Hematopoietic multipotent progenitor cell treated with erythropoietin and hydrocortisone succinate and interleukin-3 and kit ligand, for 6 days (in vitro differentiated cells): ENCODE data around the gene DEUP1.
"Not testable (repeated sequence)": the region's sequence is repeated elsewhere in the genome, so short reads cannot be mapped to it uniquely, and the experiment has no call there.

ENCODE experiments used
- DNase-seq: peaks from one replicate; pipeline ENCODE4 v3.0.0-alpha.2; 2015

The DEUP1 gene

GRCh38 chr11:93330446-93330984 is at the start of gene DEUP1:
DEUP1 (plus strand) TSS chr11:93330742; CDS start chr11:93332260, 1,518 bp downstream.
- DNase-seq, result peak; percentile 40

- peak; percentile 2 for DNase-seq
These were observed 45.1 kb upstream of the DEUP1 start for GRCh38 chr11:93285430-93285829.

GRCh38 chr11:93287434-93287833 is 43.1 kb upstream of the DEUP1 start:
- DNase-seq, result no peak

- DNase-seq, result no peak
These were observed 42.5 kb upstream of the DEUP1 start for GRCh38 chr11:93288079-93288478.

GRCh38 chr11:93288767-93289166 is 41.8 kb upstream of the DEUP1 start:
- no peak for DNase-seq

- DNase-seq, result no peak
These were observed 40.6 kb upstream of the DEUP1 start for GRCh38 chr11:93289782-93290463.

GRCh38 chr11:93291110-93291509 is 39.4 kb upstream of the DEUP1 start:
- no peak for DNase-seq

- DNase-seq, result no peak
These were observed 38.6 kb upstream of the DEUP1 start for GRCh38 chr11:93291898-93292297.

- no peak for DNase-seq
These were observed 34.5 kb upstream of the DEUP1 start for GRCh38 chr11:93295921-93296575.

GRCh38 chr11:93303689-93304088 is 26.9 kb upstream of the DEUP1 start:
- no peak for DNase-seq

- not testable (repeated sequence) for DNase-seq
These were observed 16.1 kb upstream of the DEUP1 start for GRCh38 chr11:93314399-93314798.

GRCh38 chr11:93319224-93319839 is 11.2 kb upstream of the DEUP1 start:
- DNase-seq, result no peak

GRCh38 chr11:93320230-93320629 is 10.3 kb upstream of the DEUP1 start:
- no peak for DNase-seq

GRCh38 chr11:93322207-93322606 is 8.3 kb upstream of the DEUP1 start:
- no peak for DNase-seq

- no peak for DNase-seq
These were observed 6.8 kb upstream of the DEUP1 start for GRCh38 chr11:93323747-93324146.

- DNase-seq, result no peak
These were observed 6.0 kb upstream of the DEUP1 start for GRCh38 chr11:93324500-93324899.

GRCh38 chr11:93326681-93327080 is 3.9 kb upstream of the DEUP1 start:
- DNase-seq, result no peak

- no peak for DNase-seq
These were observed 551 bp upstream of the DEUP1 start for GRCh38 chr11:93329936-93330445.

GRCh38 chr11:93340223-93340622 is 9.7 kb downstream of the DEUP1 start:
- no peak for DNase-seq

GRCh38 chr11:93344855-93345333 is 14.4 kb downstream of the DEUP1 start:
- DNase-seq, result no peak

GRCh38 chr11:93348930-93349329 is 18.4 kb downstream of the DEUP1 start:
- DNase-seq, result no peak

GRCh38 chr11:93350835-93351234 is 20.3 kb downstream of the DEUP1 start:
- DNase-seq, result no peak

- no peak for DNase-seq
These were observed 28.9 kb downstream of the DEUP1 start for GRCh38 chr11:93359396-93359795.

GRCh38 chr11:93361435-93361834 is 30.9 kb downstream of the DEUP1 start:
- no peak for DNase-seq
